HG03439 (cell line): ENCODE data around the gene GUF1.
A peak's percentile ranks its signal among the peaks of the same experiment; 100 is the strongest.
"Not testable (repeated sequence)": the region's sequence is repeated elsewhere in the genome, so short reads cannot be mapped to it uniquely, and the experiment has no call there.

ENCODE experiments used
- ATAC-seq: cut with Tn5 transposase; IDR thresholded peaks from one replicate; pipeline ENCODE4 v1.9.1; 2021; ENCODE audit warnings: mild to moderate bottlenecking, moderate library complexity; ENCODE audit not compliant: unreplicated experiment

Gene GUF1

DNA sequence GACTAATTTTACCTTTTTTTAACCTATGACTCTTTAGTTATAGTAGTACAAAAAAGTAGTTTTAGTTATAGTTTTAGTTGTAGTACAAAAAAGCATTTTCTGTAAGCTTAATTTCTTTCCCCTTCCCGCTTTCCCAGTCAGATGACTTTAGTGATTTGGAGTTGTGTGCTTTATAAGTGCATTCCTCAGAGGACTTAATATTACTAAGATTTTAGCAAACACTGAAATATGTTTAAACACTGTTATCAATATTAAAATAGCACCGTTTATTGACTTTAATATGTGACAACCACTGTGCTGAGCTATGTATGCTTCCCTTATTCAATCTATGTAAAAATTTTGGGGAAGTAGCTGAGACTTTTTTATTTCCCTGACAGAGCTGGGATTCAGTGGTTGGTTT, 22.8 kb downstream of the GUF1 start:
- no peak for ATAC-seq

DNA sequence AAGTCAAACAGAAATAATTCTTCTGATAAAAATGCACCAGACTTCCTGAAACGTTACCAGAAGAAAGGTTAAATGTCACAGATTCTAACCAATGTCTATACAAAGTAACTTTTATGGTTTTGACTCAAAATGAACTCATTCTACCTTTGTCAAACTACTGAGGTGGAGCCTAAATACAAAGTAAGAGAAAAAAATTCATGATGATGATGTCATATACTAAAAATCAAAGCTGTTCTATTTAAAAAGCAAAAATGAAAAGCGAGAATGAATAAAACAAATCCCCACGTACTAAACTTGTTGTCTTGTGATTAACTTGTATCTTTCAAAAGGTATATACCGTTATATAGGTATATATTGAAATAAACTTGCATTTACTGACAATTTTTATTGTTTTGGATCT, 26.5 kb downstream of the GUF1 start:
- no peak for ATAC-seq

DNA sequence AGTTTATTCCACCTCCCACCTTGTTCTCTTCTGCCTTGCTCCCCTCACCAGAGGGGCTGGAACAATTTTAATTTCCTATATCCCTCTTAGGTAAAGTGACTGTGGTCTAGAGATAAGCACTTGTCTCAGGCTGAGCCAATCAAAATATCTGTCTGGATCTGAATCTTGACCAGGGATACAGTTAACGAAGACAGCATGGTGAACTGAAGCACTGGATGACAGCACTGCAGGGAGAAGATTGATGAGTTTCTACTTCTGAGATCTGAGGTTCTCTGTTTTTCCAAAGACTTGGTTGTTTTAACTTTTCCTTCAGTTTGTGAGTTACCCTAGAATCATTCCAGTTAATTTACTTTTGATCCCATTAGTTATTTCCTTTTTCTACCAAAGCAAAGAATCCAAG, 34.9 kb downstream of the GUF1 start:
- no peak for ATAC-seq

DNA sequence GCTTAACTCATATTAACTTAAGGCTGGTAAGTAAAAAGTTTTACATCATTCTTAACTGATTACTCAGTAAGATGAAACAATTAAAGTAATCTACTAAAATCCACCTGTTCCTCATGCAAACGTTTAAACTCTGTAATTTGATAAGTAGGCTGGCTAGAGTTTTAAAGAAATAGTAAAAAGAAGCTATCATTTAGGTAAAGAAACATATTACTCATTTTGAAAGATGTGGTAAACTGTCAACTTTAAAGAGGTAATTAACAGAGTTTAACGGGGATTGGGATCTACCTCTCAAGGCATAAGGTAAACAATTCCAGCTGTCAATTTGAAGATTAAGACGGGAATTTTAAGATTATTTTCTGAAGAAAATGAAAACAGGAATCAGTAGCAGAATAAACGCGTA, 38.4 kb downstream of the GUF1 start:
- no peak for ATAC-seq

DNA sequence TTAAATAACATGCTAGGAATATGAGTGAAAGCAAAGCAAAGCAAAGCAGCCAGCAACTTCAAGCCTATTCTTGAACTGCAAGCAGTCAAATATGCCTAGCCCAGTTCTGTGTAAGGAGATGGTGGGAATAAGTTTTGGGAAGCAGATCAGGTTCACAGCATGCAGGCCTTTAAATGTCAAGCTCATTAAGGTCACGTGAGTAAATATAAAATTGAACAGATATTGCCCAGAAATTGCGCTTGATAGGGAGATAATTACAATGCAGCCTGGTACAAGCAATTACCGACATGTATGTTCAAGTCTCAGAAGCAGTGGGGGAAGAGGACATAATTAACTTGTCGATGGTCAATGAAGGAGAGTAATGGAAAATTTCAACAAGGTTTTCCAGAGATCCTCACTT, 42.2 kb downstream of the GUF1 start:
- no peak for ATAC-seq

- no peak for ATAC-seq
These were observed 43.8 kb downstream of the GUF1 start for GRCh38 chr4:44722001-44722400.

GRCh38 chr4:44725166-44725565, 46.9 kb downstream of the GUF1 start:
- ATAC-seq, result no peak

DNA sequence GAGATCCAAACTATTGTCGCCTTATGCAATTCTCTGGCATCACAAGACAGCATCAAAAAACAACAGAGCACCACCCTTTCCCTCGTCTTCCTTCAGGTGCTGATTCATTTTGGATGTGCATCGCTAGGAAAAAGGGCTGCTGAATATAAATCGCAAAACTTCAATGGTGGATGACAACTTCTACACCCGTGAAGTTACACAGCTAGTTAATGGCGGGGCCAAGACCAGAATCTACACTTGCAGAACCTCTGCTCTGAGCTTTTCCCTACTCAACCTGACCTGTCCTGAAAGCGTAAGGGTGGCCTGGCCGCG, 47.5 kb downstream of the GUF1 start:
- ATAC-seq, result no peak

GRCh38 chr4:44726038-44726871, 48.0 kb downstream of the GUF1 start, which contains the start of gene GNPDA2:
GNPDA2 (minus strand) TSS chr4:44726556; CDS start chr4:44722207, 4,349 bp downstream.
- peak; percentile 93 for ATAC-seq

DNA sequence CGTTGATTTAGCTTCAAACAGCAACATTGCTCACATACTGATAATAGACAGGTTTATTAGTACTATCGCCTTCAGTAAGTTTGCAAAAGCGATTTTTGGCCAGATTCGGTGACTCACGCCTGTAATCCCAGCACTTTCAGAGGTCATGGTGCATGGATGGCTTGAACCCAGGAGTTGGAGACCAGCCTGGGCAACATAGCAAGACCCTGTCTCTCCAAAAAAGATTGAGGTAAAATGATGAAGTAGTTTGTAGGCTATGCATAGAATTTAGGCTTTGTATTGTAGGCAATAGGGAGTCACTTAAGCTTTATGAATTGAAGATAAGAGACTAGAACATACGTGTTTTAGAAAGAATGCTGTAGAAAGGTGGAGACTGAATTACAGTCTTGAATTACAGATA, 49.3 kb downstream of the GUF1 start:
- ATAC-seq, result no peak

DNA sequence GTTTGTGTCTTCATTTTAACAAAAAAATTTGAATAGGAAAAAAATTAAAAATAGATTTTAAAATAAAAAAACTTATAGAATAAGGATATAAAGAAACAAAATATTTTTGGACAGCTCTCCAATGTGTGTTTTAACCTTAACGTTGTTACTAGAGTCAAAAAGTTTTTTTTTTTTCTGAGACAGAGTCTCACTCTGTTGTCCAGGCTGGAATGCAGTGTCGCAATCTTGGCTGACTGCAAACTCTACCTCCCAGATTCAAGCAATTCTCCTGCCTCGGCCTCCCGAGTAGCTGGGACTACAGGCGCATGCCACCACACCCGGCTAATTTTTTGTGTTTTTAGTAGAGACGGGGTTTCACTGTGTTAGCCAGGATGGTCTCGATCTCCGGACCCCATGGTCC, 50.5 kb downstream of the GUF1 start:
- not testable (repeated sequence) for ATAC-seq

DNA sequence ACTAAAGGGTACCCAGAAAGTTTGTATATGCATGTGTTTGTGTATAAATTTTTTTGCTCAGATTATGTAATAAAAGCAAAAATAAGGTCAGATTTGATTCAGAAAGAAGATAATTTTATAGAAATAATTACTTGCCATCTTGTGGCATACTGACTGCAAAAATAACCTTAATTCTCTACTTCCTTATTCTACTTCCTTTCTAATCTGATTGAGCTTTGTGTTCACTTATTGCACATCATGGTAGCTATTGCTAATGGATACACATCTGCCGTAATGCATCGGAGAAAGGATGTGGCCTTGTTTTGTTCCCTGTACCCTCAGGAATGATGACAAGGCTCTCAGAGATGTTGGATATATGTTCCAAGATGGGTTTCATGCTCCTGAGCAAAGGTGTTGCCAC, 58.7 kb downstream of the GUF1 start:
- ATAC-seq, result no peak

DNA sequence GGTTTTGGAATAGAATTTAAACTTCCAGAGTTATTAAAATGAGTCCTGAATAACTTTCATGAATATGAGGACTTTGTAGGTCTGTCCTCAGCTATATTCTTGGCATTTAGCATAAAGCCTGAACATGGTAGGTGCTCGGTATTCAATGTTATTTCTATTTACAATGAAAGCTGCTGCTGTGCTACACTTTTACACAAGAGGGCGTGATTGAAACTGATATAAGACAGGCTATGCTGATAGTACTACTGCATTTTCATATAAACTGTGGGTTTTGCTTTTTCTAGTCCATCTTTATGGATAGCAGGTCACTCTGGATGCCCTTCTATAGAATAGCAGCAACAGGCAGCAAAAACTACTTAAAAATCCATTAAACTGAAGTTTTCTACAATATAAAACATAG, 60.4 kb downstream of the GUF1 start:
- ATAC-seq, result peak; percentile 76

- no peak for ATAC-seq
These were observed 62.0 kb downstream of the GUF1 start for GRCh38 chr4:44740201-44740600.
